HepG2 (cell line): ENCODE results near the gene PA2G4. TPM values are rescaled to one million over a fixed set of nuclear protein-coding genes. Genes with fewer than 3 reads are reported as not detected.

Experiments used
- CC2D1A ChIP-seq: sonication (generic); formaldehyde crosslinking; IDR thresholded peaks from 2 replicates; pipeline ENCODE4 v1.8.1; 2023; ENCODE audit warnings: mild to moderate bottlenecking, missing genetic modification reagents
- JDP2 ChIP-seq: sonication (generic); formaldehyde crosslinking; IDR thresholded peaks from 2 replicates; pipeline ENCODE4 v1.8.1; 2022; ENCODE audit warnings: missing genetic modification reagents, borderline replicate concordance
- MAFF ChIP-seq: IDR thresholded peaks from 2 replicates; pipeline ENCODE4 v1.6.1; 2011; ENCODE audit warnings: low read depth, low read length, improper control_type of control experiment
- MTA3 ChIP-seq: sonication (generic); formaldehyde crosslinking; IDR thresholded peaks from 2 replicates; pipeline ENCODE4 v1.4.0; 2020; ENCODE audit warnings: missing genetic modification reagents
- MZF1 ChIP-seq: sonication (generic); formaldehyde crosslinking; IDR thresholded peaks from 2 replicates; pipeline ENCODE4 v1.8.1; 2023; ENCODE audit warnings: mild to moderate bottlenecking, missing genetic modification reagents, borderline replicate concordance
- NPAS2 ChIP-seq: sonication (generic); formaldehyde crosslinking; IDR thresholded peaks from 2 replicates; pipeline ENCODE4 v1.8.0; 2022; ENCODE audit warnings: mild to moderate bottlenecking, missing genetic modification reagents, borderline replicate concordance
- NR3C1 ChIP-seq: sonication (generic); formaldehyde crosslinking; IDR thresholded peaks from 2 replicates; pipeline ENCODE4 v1.4.0; 2020; ENCODE audit warnings: missing genetic modification reagents
- SMAD3 ChIP-seq: sonication (generic); formaldehyde crosslinking; IDR thresholded peaks from 2 replicates; pipeline ENCODE4 v1.4.0; 2020; ENCODE audit warnings: missing genetic modification reagents
- SNAI1 ChIP-seq: sonication (generic); formaldehyde crosslinking; IDR thresholded peaks from 2 replicates; pipeline ENCODE4 v1.5.0; 2020; ENCODE audit warnings: mild to moderate bottlenecking, missing genetic modification reagents, borderline replicate concordance
- SUZ12 ChIP-seq: fragments of 150-350 bp; IDR thresholded peaks from 2 replicates; pipeline ENCODE4 v1.6.1; 2014; ENCODE audit warnings: low read depth, low read length
- TCF7 ChIP-seq: sonication (generic); IDR thresholded peaks from 2 replicates; pipeline ENCODE4 v1.6.1; 2016; ENCODE audit warnings: antibody characterized with exemption, low read depth
- TRIM24 ChIP-seq: sonication (generic); formaldehyde crosslinking; IDR thresholded peaks from 2 replicates; pipeline ENCODE4 v1.8.0; 2022; ENCODE audit warnings: mild to moderate bottlenecking, missing genetic modification reagents
- U2AF2 ChIP-seq: fragments of 200-400 bp; formaldehyde crosslinking; IDR thresholded peaks from 2 replicates; pipeline ENCODE4 v1.6.1; 2017; ENCODE audit warnings: low read depth, mild to moderate bottlenecking, low read length
- ZBTB3 ChIP-seq: sonication (generic); formaldehyde crosslinking; IDR thresholded peaks from 2 replicates; pipeline ENCODE4 v1.4.0; 2020; ENCODE audit warnings: low read depth, mild to moderate bottlenecking, moderate library complexity, missing genetic modification reagents, borderline replicate concordance
- ZNF207 ChIP-seq: fragments of 450-650 bp; IDR thresholded peaks from 2 replicates; pipeline ENCODE4 v1.6.1; 2016; ENCODE audit warnings: antibody characterized with exemption, borderline replicate concordance
- ZNF333 ChIP-seq: sonication (generic); formaldehyde crosslinking; IDR thresholded peaks from 2 replicates; pipeline ENCODE4 v1.4.0; 2020; ENCODE audit warnings: mild to moderate bottlenecking, missing genetic modification reagents, borderline replicate concordance
- ZNF343 ChIP-seq: sonication (generic); formaldehyde crosslinking; IDR thresholded peaks from 2 replicates; pipeline ENCODE4 v1.4.0; 2020; ENCODE audit warnings: mild to moderate bottlenecking, missing genetic modification reagents
- ZNF441 ChIP-seq: sonication (generic); formaldehyde crosslinking; IDR thresholded peaks from 2 replicates; pipeline ENCODE4 v1.7.0; 2021; ENCODE audit warnings: missing genetic modification reagents, borderline replicate concordance
- ZNF567 ChIP-seq: sonication (generic); formaldehyde crosslinking; IDR thresholded peaks from 2 replicates; pipeline ENCODE4 v1.8.1; 2023; ENCODE audit warnings: mild to moderate bottlenecking, missing genetic modification reagents, borderline replicate concordance
- ZNF598 ChIP-seq: sonication (generic); formaldehyde crosslinking; IDR thresholded peaks from 2 replicates; pipeline ENCODE4 v1.5.1; 2020; ENCODE audit warnings: mild to moderate bottlenecking, missing genetic modification reagents, borderline replicate concordance
- polyA plus RNA-seq, 8 experiments: library from polyadenylated mRNA; depleted of rRNA in 3 of 8; stranded (reverse) in 7 of 8; unstranded in 1 of 8; fragments of >200 nt; fragmentation: Illumina TruSeq in 4 of 8; extraction: Trizol in 4 of 8; gene quantifications; 2 replicates each; pipeline versions ENCODE4 v1.2.1 to v1.2.3, GENCODE V29; 2011 to 2016; ENCODE audit warnings: low read depth in 4 of 8, missing spikeins in 1 of 8, mixed read lengths in 1 of 8; ENCODE audit not compliant: insufficient read depth in 1 of 8
- total RNA-seq, 5 experiments: library from RNA; depleted of rRNA; stranded (reverse); fragments of >200 nt; fragmentation: Illumina TruSeq; extraction: Trizol; gene quantifications; 2 replicates each; pipeline ENCODE4 v1.2.3, GENCODE V29; 2016; ENCODE audit warnings: low read depth in 1 of 5
- TF ChIP-seq, protein P1 (sequence below): IDR thresholded peaks from 2 replicates; pipeline ENCODE4 v1.6.1; 2012; ENCODE audit warnings: low read length, improper control_type of control experiment
- TF ChIP-seq, protein P2 (sequence below): sonication (generic); formaldehyde crosslinking; IDR thresholded peaks from 2 replicates; pipeline ENCODE4 v1.5.0; 2020; ENCODE audit warnings: missing genetic modification reagents

Gene PA2G4
- total and polyA plus RNA-seq, 2 of the 13 experiments (the other 11 are each of a cell fraction or from before 2014, with no cell fraction given), result 147 to 240 TPM

DNA sequence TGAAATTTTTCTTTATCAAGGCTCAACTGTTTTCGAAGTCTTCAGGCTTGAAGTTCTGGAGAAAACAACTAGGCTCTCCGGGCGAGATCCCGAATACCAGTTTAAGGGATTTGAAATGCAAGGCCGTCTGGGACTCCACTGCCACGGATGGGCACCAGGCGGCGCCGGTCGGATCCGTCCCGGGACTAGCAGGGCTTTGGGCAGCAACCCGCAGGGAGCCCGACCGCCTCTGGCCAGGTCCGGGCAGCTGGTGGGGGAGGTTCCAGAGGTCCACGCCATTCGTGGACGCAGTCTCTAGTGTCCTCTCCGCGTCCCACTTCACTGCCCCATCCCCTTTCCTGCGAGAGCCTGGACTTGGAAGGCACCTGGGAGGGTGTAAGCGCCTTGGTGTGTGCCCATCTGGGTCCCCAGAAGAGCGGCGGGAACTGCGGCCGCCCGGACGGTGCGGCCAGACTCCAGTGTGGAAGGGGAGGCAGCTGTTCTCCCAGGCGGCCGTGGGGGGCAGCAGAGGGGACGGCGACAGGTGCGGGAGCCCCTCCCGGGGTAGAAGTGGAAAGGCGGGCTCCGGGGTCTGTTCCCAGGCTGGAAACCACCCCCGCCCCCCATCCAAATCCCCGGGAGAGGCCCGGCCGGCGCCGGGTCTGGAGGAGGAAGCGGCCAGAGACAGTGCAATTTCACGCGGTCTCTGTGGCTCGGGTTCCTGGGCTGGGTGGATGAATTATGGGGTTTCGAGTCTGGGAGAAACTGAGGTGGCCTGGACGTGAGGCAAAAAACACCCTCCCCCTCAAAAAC, 25.2 kb upstream of the PA2G4 start (continued):
- TF ChIP-seq MAFF (no peak), TRIM24 (CRISPR knock-in tag) (no peak), SNAI1 (CRISPR knock-in tag) (peak; percentile 83; the same call in 1 of the 2 replicates), JDP2 (CRISPR knock-in tag) (no peak), SUZ12 (no peak), U2AF2 (no peak), CC2D1A (CRISPR knock-in tag) (no peak), MTA3 (CRISPR knock-in tag) (no peak), ZNF567 (0 out of 2 replicates have a peak, but pooled peaks have one; percentile 46), NPAS2 (no peak), ZNF333 (CRISPR knock-in tag) (no peak), NR3C1 (no peak), TCF7 (no peak), ZBTB3 (CRISPR knock-in tag) (no peak), ZNF343 (CRISPR knock-in tag) (peak; percentile 44; the same call in 1 of the 2 replicates), MZF1 (CRISPR knock-in tag) (no peak), ZNF207 (no peak), SMAD3 (CRISPR knock-in tag) (peak; percentile 74; the same call in 1 of the 2 replicates), ZNF441 (no peak), ZNF598 (CRISPR knock-in tag) (no peak)
- TF ChIP-seq, protein P1, sequence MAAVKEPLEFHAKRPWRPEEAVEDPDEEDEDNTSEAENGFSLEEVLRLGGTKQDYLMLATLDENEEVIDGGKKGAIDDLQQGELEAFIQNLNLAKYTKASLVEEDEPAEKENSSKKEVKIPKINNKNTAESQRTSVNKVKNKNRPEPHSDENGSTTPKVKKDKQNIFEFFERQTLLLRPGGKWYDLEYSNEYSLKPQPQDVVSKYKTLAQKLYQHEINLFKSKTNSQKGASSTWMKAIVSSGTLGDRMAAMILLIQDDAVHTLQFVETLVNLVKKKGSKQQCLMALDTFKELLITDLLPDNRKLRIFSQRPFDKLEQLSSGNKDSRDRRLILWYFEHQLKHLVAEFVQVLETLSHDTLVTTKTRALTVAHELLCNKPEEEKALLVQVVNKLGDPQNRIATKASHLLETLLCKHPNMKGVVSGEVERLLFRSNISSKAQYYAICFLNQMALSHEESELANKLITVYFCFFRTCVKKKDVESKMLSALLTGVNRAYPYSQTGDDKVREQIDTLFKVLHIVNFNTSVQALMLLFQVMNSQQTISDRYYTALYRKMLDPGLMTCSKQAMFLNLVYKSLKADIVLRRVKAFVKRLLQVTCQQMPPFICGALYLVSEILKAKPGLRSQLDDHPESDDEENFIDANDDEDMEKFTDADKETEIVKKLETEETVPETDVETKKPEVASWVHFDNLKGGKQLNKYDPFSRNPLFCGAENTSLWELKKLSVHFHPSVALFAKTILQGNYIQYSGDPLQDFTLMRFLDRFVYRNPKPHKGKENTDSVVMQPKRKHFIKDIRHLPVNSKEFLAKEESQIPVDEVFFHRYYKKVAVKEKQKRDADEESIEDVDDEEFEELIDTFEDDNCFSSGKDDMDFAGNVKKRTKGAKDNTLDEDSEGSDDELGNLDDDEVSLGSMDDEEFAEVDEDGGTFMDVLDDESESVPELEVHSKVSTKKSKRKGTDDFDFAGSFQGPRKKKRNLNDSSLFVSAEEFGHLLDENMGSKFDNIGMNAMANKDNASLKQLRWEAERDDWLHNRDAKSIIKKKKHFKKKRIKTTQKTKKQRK, result no peak
- TF ChIP-seq, protein P2, sequence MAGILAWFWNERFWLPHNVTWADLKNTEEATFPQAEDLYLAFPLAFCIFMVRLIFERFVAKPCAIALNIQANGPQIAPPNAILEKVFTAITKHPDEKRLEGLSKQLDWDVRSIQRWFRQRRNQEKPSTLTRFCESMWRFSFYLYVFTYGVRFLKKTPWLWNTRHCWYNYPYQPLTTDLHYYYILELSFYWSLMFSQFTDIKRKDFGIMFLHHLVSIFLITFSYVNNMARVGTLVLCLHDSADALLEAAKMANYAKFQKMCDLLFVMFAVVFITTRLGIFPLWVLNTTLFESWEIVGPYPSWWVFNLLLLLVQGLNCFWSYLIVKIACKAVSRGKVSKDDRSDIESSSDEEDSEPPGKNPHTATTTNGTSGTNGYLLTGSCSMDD (CRISPR knock-in tag), result no peak
